HG02981 (cell line): ENCODE measurements around the gene PCSK2.

Experiments
- ATAC-seq: cut with Tn5 transposase; IDR thresholded peaks from one replicate; pipeline ENCODE4 v1.9.1; 2021; ENCODE audit warnings: mild to moderate bottlenecking, moderate library complexity; ENCODE audit not compliant: unreplicated experiment

Gene PCSK2

GRCh38 chr20:17500826-17501225 lies 274.0 kb downstream of the PCSK2 start:
- ATAC-seq = no peak

- ATAC-seq = no peak
Measured at GRCh38 chr20:17501701-17502100, 274.9 kb downstream of the PCSK2 start.

GRCh38 chr20:17502105-17502504 lies 275.3 kb downstream of the PCSK2 start:
- ATAC-seq = no peak

GRCh38 chr20:17503301-17504065 lies 276.6 kb downstream of the PCSK2 start:
- ATAC-seq = no peak

GRCh38 chr20:17504066-17504897 lies 277.4 kb downstream of the PCSK2 start:
- ATAC-seq = peak; percentile 21

- ATAC-seq = peak; percentile 65
Measured at GRCh38 chr20:17504898-17505635, 278.2 kb downstream of the PCSK2 start.

GRCh38 chr20:17505636-17506517 lies 279.0 kb downstream of the PCSK2 start:
- ATAC-seq = peak; percentile 20

GRCh38 chr20:17507032-17507431 lies 280.2 kb downstream of the PCSK2 start:
- ATAC-seq = no peak

GRCh38 chr20:17507531-17507930 lies 280.7 kb downstream of the PCSK2 start:
- ATAC-seq = no peak

- ATAC-seq = no peak
Measured at GRCh38 chr20:17508756-17509155, 281.9 kb downstream of the PCSK2 start.

GRCh38 chr20:17510548-17510947 lies 283.7 kb downstream of the PCSK2 start:
- ATAC-seq = no peak

GRCh38 chr20:17511401-17511800 lies 284.6 kb downstream of the PCSK2 start:
- ATAC-seq = no peak

GRCh38 chr20:17513939-17514338 lies 287.1 kb downstream of the PCSK2 start:
- ATAC-seq = no peak

- ATAC-seq = no peak
Measured at GRCh38 chr20:17515053-17515452, 288.2 kb downstream of the PCSK2 start.

GRCh38 chr20:17518339-17519052 lies 291.7 kb downstream of the PCSK2 start:
- no peak for ATAC-seq

- no peak for ATAC-seq
Measured at GRCh38 chr20:17519606-17520285, 292.9 kb downstream of the PCSK2 start.

GRCh38 chr20:17520583-17520982 lies 293.7 kb downstream of the PCSK2 start:
- ATAC-seq = no peak

- ATAC-seq = no peak
Measured at GRCh38 chr20:17522528-17522927, 295.7 kb downstream of the PCSK2 start.

GRCh38 chr20:17523326-17523725 lies 296.5 kb downstream of the PCSK2 start:
- no peak for ATAC-seq
